Type B pancreatic cell (in vitro differentiated cells): ENCODE data around the gene LPAR5. TPM values are rescaled to one million over a fixed set of nuclear protein-coding genes. Genes with fewer than 3 reads are reported as not detected.
A peak's percentile ranks its signal among the peaks of the same experiment; 100 is the strongest.

Source experiments
- DNase-seq: peaks from one replicate; pipeline ENCODE4 v3.0.0; 2021; ENCODE audit warnings: mixed read lengths; ENCODE audit not compliant: unreplicated experiment; ENCODE audit errors: extremely low spot score
- H3K27ac Mint-ChIP-seq: 2 replicates; pipeline ENCODE4 v1.8.0; 2021; ENCODE audit warnings: mild to moderate bottlenecking, mixed read lengths
- H3K27me3 Mint-ChIP-seq: 2 replicates; pipeline ENCODE4 v1.8.0; 2021; ENCODE audit warnings: mixed read lengths
- H3K36me3 Mint-ChIP-seq: 2 replicates; pipeline ENCODE4 v1.8.0; 2021; ENCODE audit warnings: mixed read lengths
- H3K4me1 Mint-ChIP-seq: one replicate; pipeline ENCODE4 v1.8.0; 2021; ENCODE audit warnings: mixed read lengths; ENCODE audit not compliant: unreplicated experiment
- H3K4me3 Mint-ChIP-seq: 2 replicates; pipeline ENCODE4 v1.8.0; 2021; ENCODE audit warnings: mild to moderate bottlenecking, mixed read lengths
- H3K9me3 Mint-ChIP-seq: 2 replicates; pipeline ENCODE4 v1.8.0; 2021; ENCODE audit warnings: mixed read lengths
- total RNA-seq: library from RNA; stranded (reverse); gene quantifications from 2 replicates; pipeline ENCODE4 v1.2.1, GENCODE V29; 2021; ENCODE audit warnings: low replicate concordance
- TF ChIP-seq, protein P1 (sequence below): fragments of 200-600 bp; sonication (generic); conservative IDR thresholded peaks from 2 replicates; pipeline ENCODE4 v1.5.0; 2021; ENCODE audit warnings: antibody characterized with exemption, mild to moderate bottlenecking

The LPAR5 gene
- total RNA-seq, 1 donor from 2014 or later = 2.7 TPM

DNA sequence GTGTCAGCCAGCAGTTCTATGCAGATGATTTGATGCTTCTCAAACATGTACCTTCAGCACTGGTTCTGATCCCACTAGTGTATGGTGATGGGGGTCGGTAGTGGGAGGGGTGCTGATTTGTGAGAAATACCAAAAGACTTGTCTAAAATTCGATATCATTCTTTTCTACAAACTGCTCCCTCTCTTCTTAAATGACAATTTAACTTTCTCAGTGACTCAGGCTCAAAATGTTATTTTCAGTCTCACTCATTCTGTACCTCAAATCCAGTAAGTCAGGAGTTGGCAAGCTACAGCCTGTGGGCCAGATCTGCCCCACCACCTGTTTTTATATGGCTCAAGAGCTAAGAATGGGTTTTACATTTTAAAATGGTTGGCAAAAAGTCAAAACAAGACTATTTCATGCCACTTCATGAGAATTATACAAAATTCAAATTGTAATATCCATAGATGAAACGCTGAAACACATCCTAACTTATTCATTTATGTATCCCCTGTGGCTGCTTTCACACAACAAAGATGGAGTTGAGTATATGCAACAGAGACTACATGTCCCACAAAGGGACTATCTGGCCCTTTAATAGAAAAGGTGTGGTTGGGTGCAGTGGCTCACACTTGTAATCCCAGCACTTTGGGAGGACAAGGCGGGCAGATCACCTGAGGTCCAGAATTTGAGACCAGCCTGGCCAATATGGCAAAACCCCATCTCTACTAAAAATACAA, 61.0 kb downstream of the LPAR5 start:
- Mint-ChIP-seq H3K27me3 (no peaks in the 10 kb centered on the region), H3K9me3 (no peaks in the 10 kb centered on the region), H3K27ac (no peak overlapping the region), H3K4me3 (no peak overlapping the region), H3K36me3 (peaks cover 57% of the 10 kb centered on the region), H3K4me1 (no peaks in the 10 kb centered on the region)
- no peak for DNase-seq
- TF ChIP-seq, protein P1, sequence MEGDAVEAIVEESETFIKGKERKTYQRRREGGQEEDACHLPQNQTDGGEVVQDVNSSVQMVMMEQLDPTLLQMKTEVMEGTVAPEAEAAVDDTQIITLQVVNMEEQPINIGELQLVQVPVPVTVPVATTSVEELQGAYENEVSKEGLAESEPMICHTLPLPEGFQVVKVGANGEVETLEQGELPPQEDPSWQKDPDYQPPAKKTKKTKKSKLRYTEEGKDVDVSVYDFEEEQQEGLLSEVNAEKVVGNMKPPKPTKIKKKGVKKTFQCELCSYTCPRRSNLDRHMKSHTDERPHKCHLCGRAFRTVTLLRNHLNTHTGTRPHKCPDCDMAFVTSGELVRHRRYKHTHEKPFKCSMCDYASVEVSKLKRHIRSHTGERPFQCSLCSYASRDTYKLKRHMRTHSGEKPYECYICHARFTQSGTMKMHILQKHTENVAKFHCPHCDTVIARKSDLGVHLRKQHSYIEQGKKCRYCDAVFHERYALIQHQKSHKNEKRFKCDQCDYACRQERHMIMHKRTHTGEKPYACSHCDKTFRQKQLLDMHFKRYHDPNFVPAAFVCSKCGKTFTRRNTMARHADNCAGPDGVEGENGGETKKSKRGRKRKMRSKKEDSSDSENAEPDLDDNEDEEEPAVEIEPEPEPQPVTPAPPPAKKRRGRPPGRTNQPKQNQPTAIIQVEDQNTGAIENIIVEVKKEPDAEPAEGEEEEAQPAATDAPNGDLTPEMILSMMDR = no peak

DNA sequence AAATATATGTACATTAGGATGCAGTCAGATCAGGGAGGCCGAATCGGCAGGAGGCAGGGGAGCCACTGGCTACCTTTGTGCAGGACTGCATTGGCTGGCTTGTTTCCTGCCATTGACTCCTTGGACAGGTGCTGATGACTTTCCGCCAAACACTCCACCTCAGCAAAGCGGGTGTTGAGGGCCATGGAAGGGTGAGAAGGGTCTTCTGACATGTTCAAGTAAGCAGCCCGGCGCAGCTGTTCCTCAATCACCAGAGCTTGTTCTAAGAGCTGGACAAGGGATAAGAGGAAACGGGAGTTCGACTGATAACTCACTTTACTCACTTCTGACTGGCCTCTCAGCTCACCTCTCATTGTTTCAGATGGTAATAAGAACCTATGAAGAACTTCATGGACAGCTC, 62.8 kb downstream of the LPAR5 start:
- Mint-ChIP-seq H3K4me3 (no peak overlapping the region), H3K9me3 (no peaks in the 10 kb centered on the region), H3K27me3 (no peaks in the 10 kb centered on the region), H3K4me1 (peaks cover 4% of the 10 kb centered on the region), H3K27ac (peak overlapping the region; percentile 17), H3K36me3 (peaks cover 53% of the 10 kb centered on the region)
- DNase-seq = no peak
- TF ChIP-seq, protein P1 = no peak

DNA sequence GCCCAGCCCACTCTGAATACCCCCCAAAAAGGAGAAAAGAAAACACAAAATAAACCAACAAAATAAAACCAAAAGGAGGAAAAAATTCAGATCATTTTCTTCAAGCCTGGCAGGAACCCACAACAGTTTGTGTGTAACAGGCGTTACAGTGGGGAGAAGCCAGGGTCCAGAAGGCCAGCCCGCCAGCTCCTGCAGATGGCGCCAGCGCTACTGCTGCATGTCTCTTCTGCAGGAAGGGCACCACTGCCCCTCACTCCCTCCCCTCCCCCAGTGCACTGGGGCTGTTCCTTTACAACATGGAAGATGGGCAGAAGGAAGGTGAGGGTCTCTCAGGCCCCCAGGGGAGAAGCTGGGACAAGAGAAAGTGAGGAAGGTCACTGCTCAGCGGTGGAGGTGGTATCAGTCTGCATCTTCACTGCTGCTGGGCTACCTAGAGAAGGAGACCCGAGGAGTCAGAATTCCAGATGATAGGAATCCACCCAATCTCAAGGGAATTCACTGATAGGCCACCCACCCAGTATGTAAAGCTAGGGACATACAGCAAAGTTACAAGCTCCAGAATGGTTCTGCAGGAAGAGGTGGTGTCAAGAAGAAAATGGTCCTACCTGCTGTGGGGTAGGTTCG, 65.4 kb downstream of the LPAR5 start:
- no peak for DNase-seq

DNA sequence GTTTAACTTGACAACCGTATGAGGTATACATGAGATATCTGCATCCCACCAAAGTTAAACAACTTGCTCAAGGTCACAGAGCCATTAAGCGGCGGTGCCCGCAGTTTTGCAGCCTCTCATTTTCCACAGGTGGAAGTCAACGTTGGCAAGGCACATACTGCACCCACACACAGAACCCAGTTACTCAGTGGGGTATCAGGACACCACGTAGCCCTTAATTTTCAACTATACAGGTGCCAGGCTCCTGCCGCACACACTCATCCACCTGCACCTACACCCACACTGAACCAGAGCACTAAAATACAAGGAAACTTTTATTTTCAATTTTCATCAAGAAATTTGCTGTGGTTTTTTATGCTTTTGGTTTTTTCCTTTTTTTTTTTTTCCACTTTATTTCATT, 66.0 kb downstream of the LPAR5 start:
- TF ChIP-seq, protein P1 = no peak
- Mint-ChIP-seq H3K36me3 (peaks cover 54% of the 10 kb centered on the region), H3K4me3 (peak overlapping the region; percentile 63), H3K9me3 (no peaks in the 10 kb centered on the region), H3K27ac (peak overlapping the region; percentile 97), H3K27me3 (no peaks in the 10 kb centered on the region), H3K4me1 (peaks cover 12% of the 10 kb centered on the region)
- no peak for DNase-seq

More for the DNA sequence above, 65.4 kb downstream of the LPAR5 start:
- H3K4me3 Mint-ChIP-seq = peak overlapping the region; percentile 63
- H3K27me3 Mint-ChIP-seq = no peaks in the 10 kb centered on the region
- peak overlapping the region; percentile 97 for H3K27ac Mint-ChIP-seq
- H3K9me3 Mint-ChIP-seq = no peaks in the 10 kb centered on the region
- TF ChIP-seq, protein P1 = peak; percentile 72
- peaks cover 12% of the 10 kb centered on the region for H3K4me1 Mint-ChIP-seq
- H3K36me3 Mint-ChIP-seq = peaks cover 54% of the 10 kb centered on the region

DNA sequence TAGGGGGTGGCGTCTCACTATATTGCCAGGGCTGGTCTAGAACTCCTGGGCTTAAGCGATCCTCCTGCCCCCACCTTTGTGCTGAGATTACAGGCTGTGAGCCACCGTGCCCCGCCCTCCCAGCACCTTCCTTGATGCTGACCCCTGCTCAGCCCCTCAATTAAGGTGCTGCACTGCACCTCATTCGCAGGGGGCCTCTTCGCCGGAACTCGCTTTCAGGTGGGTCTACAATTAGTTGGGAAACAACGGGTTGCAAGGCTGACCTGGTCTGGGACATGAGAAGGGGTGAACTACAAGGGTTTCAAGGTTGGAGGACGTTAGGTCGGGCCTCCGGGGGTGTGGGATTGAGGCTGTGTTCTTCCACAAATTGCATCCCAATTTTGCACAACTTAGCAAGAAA, 66.4 kb downstream of the LPAR5 start:
- H3K9me3 Mint-ChIP-seq = no peaks in the 10 kb centered on the region
- H3K36me3 Mint-ChIP-seq = peaks cover 54% of the 10 kb centered on the region
- H3K4me1 Mint-ChIP-seq = peaks cover 12% of the 10 kb centered on the region
- TF ChIP-seq, protein P1 = no peak
- no peak for DNase-seq
- peak overlapping the region; percentile 97 for H3K27ac Mint-ChIP-seq
- no peaks in the 10 kb centered on the region for H3K27me3 Mint-ChIP-seq
- peak overlapping the region; percentile 63 for H3K4me3 Mint-ChIP-seq

Other genes with a start within 250 kb of the LPAR5 start
- not detected in 2 replicates for gene CD27, start 191.0 kb downstream of the LPAR5 start, total RNA-seq
- 12.4 and 21.1 TPM in 2 replicates for gene TAPBPL, start 183.9 kb downstream of the LPAR5 start, total RNA-seq
- gene VAMP1, start 165.3 kb downstream of the LPAR5 start, total RNA-seq = 10.1 and 12.7 TPM in 2 replicates
- 213 and 396 TPM in 2 replicates for gene MRPL51, start 142.7 kb downstream of the LPAR5 start, total RNA-seq
- 96.5 and 109 TPM in 2 replicates for gene NCAPD2, start 141.9 kb downstream of the LPAR5 start, total RNA-seq
- gene GAPDH, start 101.4 kb downstream of the LPAR5 start, total RNA-seq = 2,317 and 5,618 TPM in 2 replicates
- gene IFFO1, start 79.9 kb downstream of the LPAR5 start, total RNA-seq = 9.1 and 17.5 TPM in 2 replicates
- 60.9 and 106 TPM in 2 replicates for gene NOP2, start 67.7 kb downstream of the LPAR5 start, total RNA-seq
- gene CHD4, start 28.6 kb downstream of the LPAR5 start, total RNA-seq = 270 and 289 TPM in 2 replicates
- gene ACRBP, start 11.5 kb upstream of the LPAR5 start, total RNA-seq = 3.9 and 7.1 TPM in 2 replicates
- gene ING4, start 27.2 kb upstream of the LPAR5 start, total RNA-seq = 58.1 and 102 TPM in 2 replicates
- 78.3 and 127 TPM in 2 replicates for gene ZNF384, start 53.4 kb upstream of the LPAR5 start, total RNA-seq
- 0.95 and 3.9 TPM in 2 replicates for gene PIANP, start 64.9 kb upstream of the LPAR5 start, total RNA-seq
- gene COPS7A, start 88.1 kb upstream of the LPAR5 start, total RNA-seq = 35.4 and 94.5 TPM in 2 replicates
- 187 and 371 TPM in 2 replicates for gene MLF2, start 117.2 kb upstream of the LPAR5 start, total RNA-seq
- gene PTMS, start 130.4 kb upstream of the LPAR5 start, total RNA-seq = 191 and 395 TPM in 2 replicates
- 0.52 and 2.6 TPM in 2 replicates for gene LAG3, start 136.6 kb upstream of the LPAR5 start, total RNA-seq
- gene CD4, start 153.6 kb upstream of the LPAR5 start, total RNA-seq = 0.64 and 0.65 TPM in 2 replicates
- 5.4 and 17.8 TPM in 2 replicates for gene GPR162, start 185.9 kb upstream of the LPAR5 start, total RNA-seq
- 40.7 and 66.0 TPM in 2 replicates for gene P3H3, start 192.4 kb upstream of the LPAR5 start, total RNA-seq
- gene GNB3, start 205.0 kb upstream of the LPAR5 start, total RNA-seq = 6.3 and 25.2 TPM in 2 replicates
- gene CDCA3, start 215.3 kb upstream of the LPAR5 start, total RNA-seq = 31.7 and 33.5 TPM in 2 replicates
- gene USP5, start 216.2 kb upstream of the LPAR5 start, total RNA-seq = 121 and 198 TPM in 2 replicates
- gene TPI1, start 231.6 kb upstream of the LPAR5 start, total RNA-seq = 565 and 954 TPM in 2 replicates
- 6.5 and 13.9 TPM in 2 replicates for gene SPSB2, start 237.3 kb upstream of the LPAR5 start, total RNA-seq